Esophagus muscularis mucosa (tissue), 3 donors: Measurements from ENCODE around the gene HSPB6.

Experiments used
- CTCF ChIP-seq, 3 experiments: fragments of 200-600 bp in 2 of 3; fragments of 450-650 bp in 1 of 3; sonication (generic) in 2 of 3; IDR thresholded peaks; one replicate each; pipeline ENCODE4 v1.5.1; 2017 to 2019; ENCODE audit warnings: antibody characterized with exemption in 3 of 3, mild to moderate bottlenecking in 2 of 3, moderate library complexity in 1 of 3
- POLR2A ChIP-seq: fragments of 450-650 bp; IDR thresholded peaks from one replicate; pipeline ENCODE4 v1.6.1; 2017; ENCODE audit warnings: antibody characterized with exemption, moderate library complexity, mild to moderate bottlenecking, low read depth

GRCh38 chr19:35720648-35721047, 36.2 kb downstream of the HSPB6 start:
- TF ChIP-seq POLR2A: no peak
- TF ChIP-seq CTCF (IDR thresholded peaks at IDR 0.05): no peak
